Stimulated activated CD8-positive, alpha-beta memory T cell treated with anti-CD3 and anti-CD28 coated beads, Interleukin-7, amount 100 ng/mL, for 24 hours (primary cell): Measurements from ENCODE around the gene SYNGR2.
"Not testable (repeated sequence)": the region's sequence is repeated elsewhere in the genome, so short reads cannot be mapped to it uniquely, and the experiment has no call there.

ENCODE experiments used
- DNase-seq: peaks from one replicate; pipeline ENCODE4 v3.0.0-alpha.2; 2020; ENCODE audit warnings: low read depth

SYNGR2 gene

GRCh38 chr17:78171591-78172248, 3.3 kb downstream of the SYNGR2 start:
- DNase-seq = not testable (repeated sequence)

- DNase-seq = no peak
These were observed 4.1 kb downstream of the SYNGR2 start for GRCh38 chr17:78172249-78173051.

GRCh38 chr17:78173097-78173715, 4.8 kb downstream of the SYNGR2 start:
- DNase-seq = no peak

- no peak for DNase-seq
These were observed 6.0 kb downstream of the SYNGR2 start for GRCh38 chr17:78174346-78174869.

GRCh38 chr17:78174870-78175642, 6.7 kb downstream of the SYNGR2 start:
- no peak for DNase-seq

GRCh38 chr17:78175643-78175981, 7.2 kb downstream of the SYNGR2 start:
- DNase-seq = no peak

GRCh38 chr17:78176548-78177025, 8.2 kb downstream of the SYNGR2 start:
- peak; percentile 51 for DNase-seq

GRCh38 chr17:78179372-78179771, 11.0 kb downstream of the SYNGR2 start:
- DNase-seq = no peak

GRCh38 chr17:78180083-78180482, 11.7 kb downstream of the SYNGR2 start:
- DNase-seq = no peak

GRCh38 chr17:78180508-78180907, 12.1 kb downstream of the SYNGR2 start:
- no peak for DNase-seq

GRCh38 chr17:78182504-78182903, 14.1 kb downstream of the SYNGR2 start:
- no peak for DNase-seq

- no peak for DNase-seq
These were observed 15.5 kb downstream of the SYNGR2 start for GRCh38 chr17:78183916-78184315.

GRCh38 chr17:78184351-78184750, 16.0 kb downstream of the SYNGR2 start:
- no peak for DNase-seq

GRCh38 chr17:78184868-78185267, 16.5 kb downstream of the SYNGR2 start:
- DNase-seq = no peak

- no peak for DNase-seq
These were observed 17.8 kb downstream of the SYNGR2 start for GRCh38 chr17:78185981-78186691.

GRCh38 chr17:78186692-78187595, 18.6 kb downstream of the SYNGR2 start, which contains the start of the genes AFMID and TK1:
TSS of gene AFMID (plus strand) at chr17:78187362. CDS start at chr17:78187371, 9 bp downstream.
TSS of gene TK1 (minus strand) at chr17:78187052. CDS start at chr17:78186994, 58 bp downstream.
- peak; percentile 76 for DNase-seq

GRCh38 chr17:78196716-78197115, 28.3 kb downstream of the SYNGR2 start:
- DNase-seq = no peak

GRCh38 chr17:78197147-78197832, 28.9 kb downstream of the SYNGR2 start:
- no peak for DNase-seq

- DNase-seq = no peak
These were observed 32.1 kb downstream of the SYNGR2 start for GRCh38 chr17:78200451-78200850.
